Measurements from ENCODE around the gene DSG4.

DNA sequence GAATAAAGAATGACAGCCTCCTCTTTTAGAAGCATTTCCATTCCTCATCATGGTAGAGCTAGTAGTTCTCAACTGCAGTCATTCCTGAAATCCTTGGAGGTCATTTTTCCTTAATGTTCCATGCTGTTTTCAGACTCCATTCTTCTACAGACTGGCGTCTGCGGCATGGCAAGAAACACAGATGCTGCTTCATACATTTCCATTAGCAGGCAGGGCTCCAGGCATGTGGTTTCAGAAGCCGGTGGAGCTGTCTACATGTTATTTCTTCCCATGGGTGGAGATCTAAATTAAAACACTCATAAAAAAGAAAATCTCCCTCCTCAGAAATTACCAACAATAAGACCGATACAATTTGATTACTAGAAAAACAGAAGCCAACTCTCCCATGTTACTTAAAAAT is 64.9 kb downstream of the DSG4 start:
- TF ChIP-seq, protein P1, sequence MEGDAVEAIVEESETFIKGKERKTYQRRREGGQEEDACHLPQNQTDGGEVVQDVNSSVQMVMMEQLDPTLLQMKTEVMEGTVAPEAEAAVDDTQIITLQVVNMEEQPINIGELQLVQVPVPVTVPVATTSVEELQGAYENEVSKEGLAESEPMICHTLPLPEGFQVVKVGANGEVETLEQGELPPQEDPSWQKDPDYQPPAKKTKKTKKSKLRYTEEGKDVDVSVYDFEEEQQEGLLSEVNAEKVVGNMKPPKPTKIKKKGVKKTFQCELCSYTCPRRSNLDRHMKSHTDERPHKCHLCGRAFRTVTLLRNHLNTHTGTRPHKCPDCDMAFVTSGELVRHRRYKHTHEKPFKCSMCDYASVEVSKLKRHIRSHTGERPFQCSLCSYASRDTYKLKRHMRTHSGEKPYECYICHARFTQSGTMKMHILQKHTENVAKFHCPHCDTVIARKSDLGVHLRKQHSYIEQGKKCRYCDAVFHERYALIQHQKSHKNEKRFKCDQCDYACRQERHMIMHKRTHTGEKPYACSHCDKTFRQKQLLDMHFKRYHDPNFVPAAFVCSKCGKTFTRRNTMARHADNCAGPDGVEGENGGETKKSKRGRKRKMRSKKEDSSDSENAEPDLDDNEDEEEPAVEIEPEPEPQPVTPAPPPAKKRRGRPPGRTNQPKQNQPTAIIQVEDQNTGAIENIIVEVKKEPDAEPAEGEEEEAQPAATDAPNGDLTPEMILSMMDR (IDR thresholded peaks at IDR 0.05): no peak
- no peak for TF ChIP-seq POLR2A (IDR thresholded peaks at IDR 0.05)

All from lower leg skin (tissue), 3 donors.